HepG2 (cell line): Measurements from ENCODE around the gene CCDC85C. TPM values are rescaled to one million over a fixed set of nuclear protein-coding genes. Genes with fewer than 3 reads are reported as not detected.

ENCODE experiments used
- ARNT ChIP-seq: fragments of 450-650 bp; IDR thresholded peaks from 2 replicates; pipeline ENCODE4 v1.6.1; 2017
- CCDC6 ChIP-seq: sonication (generic); formaldehyde crosslinking; IDR thresholded peaks from 2 replicates; pipeline ENCODE4 v1.8.1; 2022; ENCODE audit warnings: mild to moderate bottlenecking, missing genetic modification reagents, moderate library complexity
- CENPX ChIP-seq: sonication (generic); formaldehyde crosslinking; IDR thresholded peaks from 2 replicates; pipeline ENCODE4 v1.9.0; 2021; ENCODE audit warnings: mild to moderate bottlenecking, missing genetic modification reagents, moderate library complexity
- FLYWCH1 ChIP-seq: sonication (generic); formaldehyde crosslinking; IDR thresholded peaks from 2 replicates; pipeline ENCODE4 v1.8.1; 2023; ENCODE audit warnings: mild to moderate bottlenecking, missing genetic modification reagents
- FOXK1 ChIP-seq: sonication (generic); formaldehyde crosslinking; IDR thresholded peaks from 2 replicates; pipeline ENCODE4 v1.4.0; 2020; ENCODE audit warnings: low read depth, missing genetic modification reagents, borderline replicate concordance
- GABPA ChIP-seq, 2 experiments: IDR thresholded peaks; 2 replicates each; pipeline ENCODE4 v1.6.1; 2011 to 2016; ENCODE audit warnings: low read depth in 2 of 2, low read length in 1 of 2, missing biosample characterization in 1 of 2, missing genetic modification characterization in 1 of 2
- IRX3 ChIP-seq: sonication (generic); formaldehyde crosslinking; IDR thresholded peaks from 2 replicates; pipeline ENCODE4 v1.8.1; 2023; ENCODE audit warnings: mild to moderate bottlenecking, low read depth, missing genetic modification reagents, borderline replicate concordance
- JDP2 ChIP-seq: sonication (generic); formaldehyde crosslinking; IDR thresholded peaks from 2 replicates; pipeline ENCODE4 v1.8.1; 2022; ENCODE audit warnings: missing genetic modification reagents, borderline replicate concordance
- MED13 ChIP-seq: sonication (generic); formaldehyde crosslinking; IDR thresholded peaks from 2 replicates; pipeline ENCODE4 v1.5.0; 2020; ENCODE audit warnings: missing genetic modification reagents
- PHF21A ChIP-seq: sonication (generic); formaldehyde crosslinking; IDR thresholded peaks from 2 replicates; pipeline ENCODE4 v1.5.0; 2020; ENCODE audit warnings: mild to moderate bottlenecking, missing genetic modification reagents
- SRY ChIP-seq: sonication (generic); formaldehyde crosslinking; IDR thresholded peaks from 2 replicates; pipeline ENCODE4 v1.8.0; 2022; ENCODE audit warnings: mild to moderate bottlenecking, missing genetic modification reagents
- ZFY ChIP-seq: sonication (generic); formaldehyde crosslinking; IDR thresholded peaks from 2 replicates; pipeline ENCODE4 v1.4.0; 2020; ENCODE audit warnings: missing genetic modification reagents
- ZNF138 ChIP-seq: sonication (generic); formaldehyde crosslinking; IDR thresholded peaks from 2 replicates; pipeline ENCODE4 v1.5.0; 2020; ENCODE audit warnings: mild to moderate bottlenecking, low read depth, missing genetic modification reagents
- polyA plus RNA-seq, 8 experiments: library from polyadenylated mRNA; depleted of rRNA in 3 of 8; stranded (reverse) in 7 of 8; unstranded in 1 of 8; fragments of >200 nt; fragmentation: Illumina TruSeq in 4 of 8; extraction: Trizol in 4 of 8; gene quantifications; 2 replicates each; pipeline versions ENCODE4 v1.2.1 to v1.2.3, GENCODE V29; 2011 to 2016; ENCODE audit warnings: low read depth in 4 of 8, missing spikeins in 1 of 8, mixed read lengths in 1 of 8; ENCODE audit not compliant: insufficient read depth in 1 of 8
- total RNA-seq, 5 experiments: library from RNA; depleted of rRNA; stranded (reverse); fragments of >200 nt; fragmentation: Illumina TruSeq; extraction: Trizol; gene quantifications; 2 replicates each; pipeline ENCODE4 v1.2.3, GENCODE V29; 2016; ENCODE audit warnings: low read depth in 1 of 5
- TF ChIP-seq, protein P1 (sequence below): IDR thresholded peaks from 2 replicates; pipeline ENCODE4 v1.6.1; 2016; ENCODE audit warnings: missing genetic modification reagents, missing compliant biosample characterization
- TF ChIP-seq, protein P2 (sequence below): sonication (generic); formaldehyde crosslinking; IDR thresholded peaks from 2 replicates; pipeline ENCODE4 v1.9.0; 2021; ENCODE audit warnings: missing genetic modification reagents, mild to moderate bottlenecking, borderline replicate concordance
- TF ChIP-seq, protein P3 (sequence below): sonication (generic); formaldehyde crosslinking; IDR thresholded peaks from 2 replicates; pipeline ENCODE4; 2020; ENCODE audit warnings: missing genetic modification reagents, mild to moderate bottlenecking, borderline replicate concordance
- TF ChIP-seq, protein P4 (sequence below): sonication (generic); IDR thresholded peaks from 2 replicates; pipeline ENCODE4 v1.6.1; 2016; ENCODE audit warnings: low read depth, borderline replicate concordance
- TF ChIP-seq, protein P5 (sequence below): IDR thresholded peaks from 2 replicates; pipeline ENCODE4 v1.6.1; 2016; ENCODE audit warnings: missing biosample characterization, missing genetic modification reagents, low read depth
- TF ChIP-seq, protein P6 (sequence below): sonication (generic); formaldehyde crosslinking; IDR thresholded peaks from 2 replicates; pipeline ENCODE4 v1.5.0; 2020; ENCODE audit warnings: missing genetic modification reagents

The CCDC85C gene
- total and polyA plus RNA-seq, 2 of the 13 experiments (the other 11 are each of a cell fraction or from before 2014, with no cell fraction given), result 18.8 to 43.8 TPM

DNA sequence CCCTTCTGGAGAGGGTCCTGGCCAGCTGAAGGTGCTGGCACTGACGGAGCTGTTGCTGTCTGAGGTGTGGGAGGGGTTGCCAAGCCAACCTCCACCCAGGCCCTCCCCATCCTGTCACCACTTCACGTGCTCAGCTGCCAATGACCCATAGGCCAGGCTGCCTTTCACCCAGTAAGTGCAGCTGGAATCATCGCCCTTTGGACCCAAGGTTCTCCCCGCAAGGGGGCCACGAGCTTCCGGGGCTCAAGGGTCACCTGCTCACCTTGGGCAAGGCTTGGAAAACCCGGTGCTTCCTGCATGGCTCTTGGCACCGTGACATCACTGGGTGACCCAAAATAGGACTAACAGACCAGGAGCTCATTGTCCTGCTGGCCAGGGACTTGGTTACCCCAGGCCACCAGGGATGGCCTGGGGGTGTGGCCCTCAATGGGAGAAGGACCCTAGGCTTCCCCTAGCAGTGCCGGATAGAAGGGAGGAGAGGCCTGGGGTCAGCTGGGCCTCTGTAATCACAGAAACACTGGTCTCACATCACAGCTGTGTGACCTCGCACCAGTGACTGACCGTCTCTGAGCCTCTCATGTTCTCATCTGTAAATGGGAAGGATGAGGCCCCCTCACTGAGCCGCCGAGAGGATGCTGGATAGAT is 51.3 kb downstream of the CCDC85C start (continued):
- TF ChIP-seq, protein P1, sequence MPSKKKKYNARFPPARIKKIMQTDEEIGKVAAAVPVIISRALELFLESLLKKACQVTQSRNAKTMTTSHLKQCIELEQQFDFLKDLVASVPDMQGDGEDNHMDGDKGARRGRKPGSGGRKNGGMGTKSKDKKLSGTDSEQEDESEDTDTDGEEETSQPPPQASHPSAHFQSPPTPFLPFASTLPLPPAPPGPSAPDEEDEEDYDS (CRISPR knock-in tag), result peak; percentile 46; the same call in 1 of the 2 replicates
- TF ChIP-seq ZFY (peak; percentile 66), JDP2 (CRISPR knock-in tag) (no peak), MED13 (peak; percentile 84; the same call in 1 of the 2 replicates), SRY (no peak), FLYWCH1 (CRISPR knock-in tag) (no peak), PHF21A (CRISPR knock-in tag) (peak; percentile 98), CENPX (CRISPR knock-in tag) (no peak), FOXK1 (CRISPR knock-in tag) (peak; percentile 88; the same call in 1 of the 2 replicates), CCDC6 (0 out of 2 replicates have a peak, but pooled peaks have one; percentile 69), IRX3 (CRISPR knock-in tag) (peak; percentile 42; the same call in 1 of the 2 replicates), ZNF138 (CRISPR knock-in tag) (no peak), GABPA (IDR thresholded peaks at IDR 0.05; ENCODE audit: low read depth, low read length) (no peak), GABPA (CRISPR knock-in tag; IDR thresholded peaks at IDR 0.05; ENCODE audit: low read depth) (peak; percentile 87), ARNT (no peak)
- TF ChIP-seq, protein P2, sequence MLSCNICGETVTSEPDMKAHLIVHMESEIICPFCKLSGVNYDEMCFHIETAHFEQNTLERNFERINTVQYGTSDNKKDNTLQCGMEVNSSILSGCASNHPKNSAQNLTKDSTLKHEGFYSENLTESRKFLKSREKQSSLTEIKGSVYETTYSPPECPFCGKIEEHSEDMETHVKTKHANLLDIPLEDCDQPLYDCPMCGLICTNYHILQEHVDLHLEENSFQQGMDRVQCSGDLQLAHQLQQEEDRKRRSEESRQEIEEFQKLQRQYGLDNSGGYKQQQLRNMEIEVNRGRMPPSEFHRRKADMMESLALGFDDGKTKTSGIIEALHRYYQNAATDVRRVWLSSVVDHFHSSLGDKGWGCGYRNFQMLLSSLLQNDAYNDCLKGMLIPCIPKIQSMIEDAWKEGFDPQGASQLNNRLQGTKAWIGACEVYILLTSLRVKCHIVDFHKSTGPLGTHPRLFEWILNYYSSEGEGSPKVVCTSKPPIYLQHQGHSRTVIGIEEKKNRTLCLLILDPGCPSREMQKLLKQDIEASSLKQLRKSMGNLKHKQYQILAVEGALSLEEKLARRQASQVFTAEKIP, result no peak
- TF ChIP-seq, protein P3, sequence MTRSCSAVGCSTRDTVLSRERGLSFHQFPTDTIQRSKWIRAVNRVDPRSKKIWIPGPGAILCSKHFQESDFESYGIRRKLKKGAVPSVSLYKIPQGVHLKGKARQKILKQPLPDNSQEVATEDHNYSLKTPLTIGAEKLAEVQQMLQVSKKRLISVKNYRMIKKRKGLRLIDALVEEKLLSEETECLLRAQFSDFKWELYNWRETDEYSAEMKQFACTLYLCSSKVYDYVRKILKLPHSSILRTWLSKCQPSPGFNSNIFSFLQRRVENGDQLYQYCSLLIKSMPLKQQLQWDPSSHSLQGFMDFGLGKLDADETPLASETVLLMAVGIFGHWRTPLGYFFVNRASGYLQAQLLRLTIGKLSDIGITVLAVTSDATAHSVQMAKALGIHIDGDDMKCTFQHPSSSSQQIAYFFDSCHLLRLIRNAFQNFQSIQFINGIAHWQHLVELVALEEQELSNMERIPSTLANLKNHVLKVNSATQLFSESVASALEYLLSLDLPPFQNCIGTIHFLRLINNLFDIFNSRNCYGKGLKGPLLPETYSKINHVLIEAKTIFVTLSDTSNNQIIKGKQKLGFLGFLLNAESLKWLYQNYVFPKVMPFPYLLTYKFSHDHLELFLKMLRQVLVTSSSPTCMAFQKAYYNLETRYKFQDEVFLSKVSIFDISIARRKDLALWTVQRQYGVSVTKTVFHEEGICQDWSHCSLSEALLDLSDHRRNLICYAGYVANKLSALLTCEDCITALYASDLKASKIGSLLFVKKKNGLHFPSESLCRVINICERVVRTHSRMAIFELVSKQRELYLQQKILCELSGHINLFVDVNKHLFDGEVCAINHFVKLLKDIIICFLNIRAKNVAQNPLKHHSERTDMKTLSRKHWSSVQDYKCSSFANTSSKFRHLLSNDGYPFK (CRISPR knock-in tag), result peak; percentile 3; the same call in 1 of the 2 replicates
- TF ChIP-seq, protein P4, sequence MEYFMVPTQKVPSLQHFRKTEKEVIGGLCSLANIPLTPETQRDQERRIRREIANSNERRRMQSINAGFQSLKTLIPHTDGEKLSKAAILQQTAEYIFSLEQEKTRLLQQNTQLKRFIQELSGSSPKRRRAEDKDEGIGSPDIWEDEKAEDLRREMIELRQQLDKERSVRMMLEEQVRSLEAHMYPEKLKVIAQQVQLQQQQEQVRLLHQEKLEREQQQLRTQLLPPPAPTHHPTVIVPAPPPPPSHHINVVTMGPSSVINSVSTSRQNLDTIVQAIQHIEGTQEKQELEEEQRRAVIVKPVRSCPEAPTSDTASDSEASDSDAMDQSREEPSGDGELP, result peak; percentile 98
- TF ChIP-seq, protein P5, sequence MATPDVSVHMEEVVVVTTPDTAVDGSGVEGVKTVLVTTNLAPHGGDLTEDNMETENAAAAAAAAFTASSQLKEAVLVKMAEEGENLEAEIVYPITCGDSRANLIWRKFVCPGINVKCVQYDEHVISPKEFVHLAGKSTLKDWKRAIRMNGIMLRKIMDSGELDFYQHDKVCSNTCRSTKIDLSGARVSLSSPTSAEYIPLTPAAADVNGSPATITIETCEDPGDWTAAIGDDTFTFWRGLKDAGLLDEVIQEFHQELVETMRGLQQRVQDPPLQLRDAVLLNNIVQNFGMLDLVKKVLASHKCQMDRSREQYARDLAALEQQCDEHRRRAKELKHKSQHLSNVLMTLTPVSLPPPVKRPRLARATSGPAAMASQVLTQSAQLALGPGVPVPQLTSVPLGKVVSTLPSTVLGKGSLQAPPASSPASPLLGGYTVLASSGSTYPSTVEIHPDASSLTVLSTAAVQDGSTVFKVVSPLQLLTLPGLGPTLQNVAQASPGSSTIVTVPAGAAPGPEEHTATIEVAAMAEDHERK (CRISPR knock-in tag), result no peak
- TF ChIP-seq, protein P6, sequence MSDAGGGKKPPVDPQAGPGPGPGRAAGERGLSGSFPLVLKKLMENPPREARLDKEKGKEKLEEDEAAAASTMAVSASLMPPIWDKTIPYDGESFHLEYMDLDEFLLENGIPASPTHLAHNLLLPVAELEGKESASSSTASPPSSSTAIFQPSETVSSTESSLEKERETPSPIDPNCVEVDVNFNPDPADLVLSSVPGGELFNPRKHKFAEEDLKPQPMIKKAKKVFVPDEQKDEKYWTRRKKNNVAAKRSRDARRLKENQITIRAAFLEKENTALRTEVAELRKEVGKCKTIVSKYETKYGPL (CRISPR knock-in tag), result no peak
